ENCODE measurements around the gene NPEPPS.
"Not testable (repeated sequence)": the region's sequence is repeated elsewhere in the genome, so short reads cannot be mapped to it uniquely, and the experiment has no call there.

NPEPPS gene

DNA sequence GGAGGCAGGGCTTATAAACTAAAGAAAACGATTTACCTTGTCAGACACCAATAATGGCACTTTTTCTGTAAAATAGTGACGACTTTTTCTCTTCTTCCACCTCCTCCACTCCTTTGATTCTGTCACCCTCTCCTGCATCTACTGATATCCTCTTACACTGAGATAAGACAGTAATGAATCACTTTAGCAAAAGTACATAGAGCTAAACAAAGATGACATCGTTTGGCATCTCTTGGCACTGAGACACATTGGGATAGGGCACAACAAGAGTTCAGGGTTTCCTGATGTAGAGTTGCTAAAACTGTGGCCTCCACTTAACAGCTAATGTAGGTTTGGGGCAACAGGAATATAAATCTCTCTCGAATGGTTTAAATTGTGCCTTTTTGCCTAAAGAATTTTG is 10.6 kb upstream of the NPEPPS start:
- H3K9me3 ChIP-seq (ENCODE audit: control insufficient read depth, insufficient read depth, low read length); H3K4me1 ChIP-seq (ENCODE audit: control insufficient read depth, insufficient read depth, low read length); H3K4me3 ChIP-seq (ENCODE audit: low read depth, low read length); H3K27ac ChIP-seq (ENCODE audit: low read depth, low read length); H3K9ac ChIP-seq (ENCODE audit: low read depth, low read length); H3K36me3 ChIP-seq (ENCODE audit: control insufficient read depth, insufficient read depth, low read length); H3K27me3 ChIP-seq (ENCODE audit: control insufficient read depth, insufficient read depth, low read length): not testable (repeated sequence)

DNA sequence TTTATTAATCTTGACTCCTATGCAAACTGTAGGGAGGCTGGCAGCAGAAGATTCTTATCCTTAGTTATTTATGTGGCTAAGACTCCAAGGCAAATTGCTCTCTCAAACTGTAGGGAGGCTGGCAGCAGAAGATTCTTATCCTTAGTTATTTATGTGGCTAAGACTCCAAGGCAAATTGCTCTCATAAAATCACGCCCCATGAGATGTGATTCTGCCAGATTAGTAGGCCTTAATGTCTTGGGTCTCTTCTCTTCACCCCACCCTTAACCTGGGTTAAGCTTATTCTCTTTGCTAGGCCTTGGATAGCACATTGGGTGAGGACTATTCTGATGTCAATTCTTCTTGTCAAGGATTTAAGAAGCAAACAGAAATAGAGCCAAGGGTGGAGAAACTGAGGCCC is 9.5 kb upstream of the NPEPPS start:
- H3K9me3 ChIP-seq (ENCODE audit: control insufficient read depth, insufficient read depth, low read length); H3K9ac ChIP-seq (ENCODE audit: low read depth, low read length); H3K4me1 ChIP-seq (ENCODE audit: control insufficient read depth, insufficient read depth, low read length); H3K4me3 ChIP-seq (ENCODE audit: low read depth, low read length); H3K27me3 ChIP-seq (ENCODE audit: control insufficient read depth, insufficient read depth, low read length); H3K27ac ChIP-seq (ENCODE audit: low read depth, low read length); H3K36me3 ChIP-seq (ENCODE audit: control insufficient read depth, insufficient read depth, low read length): not testable (repeated sequence)

GRCh38 chr17:47522341-47522740 is 8.6 kb upstream of the NPEPPS start:
- not testable (repeated sequence) for H3K27me3 ChIP-seq (ENCODE audit: control insufficient read depth, insufficient read depth, low read length); H3K4me3 ChIP-seq (ENCODE audit: low read depth, low read length); H3K36me3 ChIP-seq (ENCODE audit: control insufficient read depth, insufficient read depth, low read length); H3K9me3 ChIP-seq (ENCODE audit: control insufficient read depth, insufficient read depth, low read length); H3K9ac ChIP-seq (ENCODE audit: low read depth, low read length); H3K27ac ChIP-seq (ENCODE audit: low read depth, low read length); H3K4me1 ChIP-seq (ENCODE audit: control insufficient read depth, insufficient read depth, low read length)

DNA sequence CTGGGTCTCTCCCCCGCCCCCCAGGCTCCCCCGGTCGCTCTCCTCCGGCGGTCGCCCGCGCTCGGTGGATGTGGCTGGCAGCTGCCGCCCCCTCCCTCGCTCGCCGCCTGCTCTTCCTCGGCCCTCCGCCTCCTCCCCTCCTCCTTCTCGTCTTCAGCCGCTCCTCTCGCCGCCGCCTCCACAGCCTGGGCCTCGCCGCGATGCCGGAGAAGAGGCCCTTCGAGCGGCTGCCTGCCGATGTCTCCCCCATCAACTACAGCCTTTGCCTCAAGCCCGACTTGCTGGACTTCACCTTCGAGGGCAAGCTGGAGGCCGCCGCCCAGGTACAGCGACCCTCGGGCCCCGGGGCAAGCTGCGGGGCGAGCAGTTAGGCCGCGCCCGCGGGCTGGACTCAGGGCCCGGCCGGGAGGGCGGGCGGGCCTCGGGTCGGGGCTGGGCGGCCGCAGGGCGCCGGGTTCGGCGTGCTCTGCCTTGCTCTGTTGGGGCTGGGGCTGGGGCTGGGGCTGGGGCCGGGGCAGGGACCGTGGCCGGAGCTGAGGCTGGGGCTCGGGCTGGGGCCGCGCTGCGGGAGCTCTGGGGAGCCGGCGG is 419 bp downstream of the NPEPPS start:
- peak overlapping the region; percentile 83 for H3K27ac ChIP-seq (ENCODE audit: low read depth, low read length)
- not testable (repeated sequence) for H3K27me3 ChIP-seq (ENCODE audit: control insufficient read depth, insufficient read depth, low read length); H3K4me1 ChIP-seq (ENCODE audit: control insufficient read depth, insufficient read depth, low read length); H3K9ac ChIP-seq (ENCODE audit: low read depth, low read length); H3K9me3 ChIP-seq (ENCODE audit: control insufficient read depth, insufficient read depth, low read length); H3K36me3 ChIP-seq (ENCODE audit: control insufficient read depth, insufficient read depth, low read length)
- H3K4me3 ChIP-seq (ENCODE audit: low read depth, low read length): peak overlapping the region; percentile 74

DNA sequence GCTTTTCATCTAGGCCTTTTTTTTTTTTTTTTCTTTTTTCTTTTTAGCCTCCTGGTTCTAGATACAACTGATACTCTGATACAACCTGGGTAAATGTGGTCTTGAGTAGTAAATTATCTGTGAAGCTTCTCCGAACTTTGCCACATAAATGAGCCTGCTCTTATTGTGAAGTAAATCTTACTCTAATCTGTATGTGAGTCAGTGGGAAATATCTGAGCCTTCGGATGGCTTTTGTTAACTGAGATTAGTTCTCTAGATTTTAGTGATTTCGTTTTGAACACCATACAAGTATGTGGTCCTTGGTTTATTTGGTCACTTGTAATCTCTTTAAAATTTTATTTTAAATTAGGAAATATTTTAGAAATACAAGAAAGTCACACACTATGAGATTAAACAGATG is 8.2 kb downstream of the NPEPPS start:
- H3K9me3 ChIP-seq (ENCODE audit: control insufficient read depth, insufficient read depth, low read length); H3K9ac ChIP-seq (ENCODE audit: low read depth, low read length); H3K27me3 ChIP-seq (ENCODE audit: control insufficient read depth, insufficient read depth, low read length); H3K27ac ChIP-seq (ENCODE audit: low read depth, low read length); H3K4me1 ChIP-seq (ENCODE audit: control insufficient read depth, insufficient read depth, low read length); H3K36me3 ChIP-seq (ENCODE audit: control insufficient read depth, insufficient read depth, low read length); H3K4me3 ChIP-seq (ENCODE audit: low read depth, low read length): not testable (repeated sequence)

GRCh38 chr17:47541676-47542075 is 10.8 kb downstream of the NPEPPS start:
- H3K9me3 ChIP-seq (ENCODE audit: control insufficient read depth, insufficient read depth, low read length); H3K4me3 ChIP-seq (ENCODE audit: low read depth, low read length); H3K4me1 ChIP-seq (ENCODE audit: control insufficient read depth, insufficient read depth, low read length); H3K36me3 ChIP-seq (ENCODE audit: control insufficient read depth, insufficient read depth, low read length); H3K9ac ChIP-seq (ENCODE audit: low read depth, low read length); H3K27me3 ChIP-seq (ENCODE audit: control insufficient read depth, insufficient read depth, low read length); H3K27ac ChIP-seq (ENCODE audit: low read depth, low read length): not testable (repeated sequence)

DNA sequence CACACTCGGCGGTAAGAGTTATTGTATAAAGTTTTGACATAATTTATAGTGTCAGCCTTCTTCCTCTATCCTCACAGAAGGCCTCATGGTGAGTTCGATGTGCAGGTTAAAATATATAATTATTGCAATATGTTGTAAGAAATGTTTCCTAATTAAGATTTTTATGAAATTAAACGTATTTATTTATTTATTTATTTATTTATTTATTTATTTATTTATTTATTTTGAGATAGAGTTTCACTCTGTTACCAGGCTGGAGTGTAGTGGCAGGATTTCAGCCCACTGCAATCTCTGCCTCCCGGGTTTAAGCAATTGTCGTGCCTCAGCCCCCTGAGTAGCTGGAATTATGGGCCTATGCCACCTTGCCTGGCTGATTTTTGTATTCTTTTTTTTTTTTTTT is 13.4 kb downstream of the NPEPPS start:
- not testable (repeated sequence) for H3K9me3 ChIP-seq (ENCODE audit: control insufficient read depth, insufficient read depth, low read length); H3K27me3 ChIP-seq (ENCODE audit: control insufficient read depth, insufficient read depth, low read length); H3K4me3 ChIP-seq (ENCODE audit: low read depth, low read length); H3K36me3 ChIP-seq (ENCODE audit: control insufficient read depth, insufficient read depth, low read length); H3K27ac ChIP-seq (ENCODE audit: low read depth, low read length); H3K9ac ChIP-seq (ENCODE audit: low read depth, low read length); H3K4me1 ChIP-seq (ENCODE audit: control insufficient read depth, insufficient read depth, low read length)

- H3K27ac ChIP-seq (ENCODE audit: low read depth, low read length); H3K27me3 ChIP-seq (ENCODE audit: control insufficient read depth, insufficient read depth, low read length); H3K9me3 ChIP-seq (ENCODE audit: control insufficient read depth, insufficient read depth, low read length); H3K4me3 ChIP-seq (ENCODE audit: low read depth, low read length); H3K36me3 ChIP-seq (ENCODE audit: control insufficient read depth, insufficient read depth, low read length); H3K9ac ChIP-seq (ENCODE audit: low read depth, low read length); H3K4me1 ChIP-seq (ENCODE audit: control insufficient read depth, insufficient read depth, low read length): not testable (repeated sequence)
Measured at GRCh38 chr17:47554733-47555132, 23.8 kb downstream of the NPEPPS start.

- H3K9ac ChIP-seq (ENCODE audit: low read depth, low read length); H3K36me3 ChIP-seq (ENCODE audit: control insufficient read depth, insufficient read depth, low read length); H3K4me3 ChIP-seq (ENCODE audit: low read depth, low read length); H3K27me3 ChIP-seq (ENCODE audit: control insufficient read depth, insufficient read depth, low read length); H3K4me1 ChIP-seq (ENCODE audit: control insufficient read depth, insufficient read depth, low read length); H3K9me3 ChIP-seq (ENCODE audit: control insufficient read depth, insufficient read depth, low read length); H3K27ac ChIP-seq (ENCODE audit: low read depth, low read length): not testable (repeated sequence)
Measured at GRCh38 chr17:47556108-47556507, 25.2 kb downstream of the NPEPPS start.

DNA sequence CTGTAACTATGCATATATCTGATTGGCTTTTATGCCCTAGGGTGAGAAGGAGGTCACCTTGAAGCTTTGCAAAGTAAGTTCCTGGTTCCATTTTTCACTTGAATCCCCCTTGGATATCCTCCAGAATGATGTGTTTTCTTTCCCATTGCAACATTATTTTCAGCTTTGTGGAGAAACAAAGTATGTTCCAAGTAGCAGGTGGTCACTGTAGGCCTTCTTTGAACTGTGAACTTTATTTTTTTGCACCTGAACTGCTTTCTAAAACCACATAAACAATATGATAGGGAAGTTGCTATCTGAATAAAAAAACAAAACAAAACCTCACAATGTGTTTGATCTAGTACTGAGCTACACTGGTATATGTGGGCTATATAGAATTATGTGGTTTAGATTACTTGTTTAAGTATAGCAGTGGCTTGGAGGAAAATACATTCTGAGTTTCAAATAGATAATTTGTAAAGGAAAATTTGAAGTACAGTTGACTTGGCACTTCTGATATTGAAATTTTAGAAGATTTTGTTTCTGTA is 29.7 kb downstream of the NPEPPS start:
- not testable (repeated sequence) for H3K27ac ChIP-seq (ENCODE audit: low read depth, low read length); H3K9me3 ChIP-seq (ENCODE audit: control insufficient read depth, insufficient read depth, low read length); H3K36me3 ChIP-seq (ENCODE audit: control insufficient read depth, insufficient read depth, low read length); H3K4me1 ChIP-seq (ENCODE audit: control insufficient read depth, insufficient read depth, low read length); H3K4me3 ChIP-seq (ENCODE audit: low read depth, low read length); H3K9ac ChIP-seq (ENCODE audit: low read depth, low read length); H3K27me3 ChIP-seq (ENCODE audit: control insufficient read depth, insufficient read depth, low read length)

GRCh38 chr17:47561698-47562405 is 30.9 kb downstream of the NPEPPS start:
- H3K4me1 ChIP-seq (ENCODE audit: control insufficient read depth, insufficient read depth, low read length); H3K9ac ChIP-seq (ENCODE audit: low read depth, low read length); H3K9me3 ChIP-seq (ENCODE audit: control insufficient read depth, insufficient read depth, low read length); H3K27me3 ChIP-seq (ENCODE audit: control insufficient read depth, insufficient read depth, low read length); H3K27ac ChIP-seq (ENCODE audit: low read depth, low read length); H3K4me3 ChIP-seq (ENCODE audit: low read depth, low read length); H3K36me3 ChIP-seq (ENCODE audit: control insufficient read depth, insufficient read depth, low read length): not testable (repeated sequence)

DNA sequence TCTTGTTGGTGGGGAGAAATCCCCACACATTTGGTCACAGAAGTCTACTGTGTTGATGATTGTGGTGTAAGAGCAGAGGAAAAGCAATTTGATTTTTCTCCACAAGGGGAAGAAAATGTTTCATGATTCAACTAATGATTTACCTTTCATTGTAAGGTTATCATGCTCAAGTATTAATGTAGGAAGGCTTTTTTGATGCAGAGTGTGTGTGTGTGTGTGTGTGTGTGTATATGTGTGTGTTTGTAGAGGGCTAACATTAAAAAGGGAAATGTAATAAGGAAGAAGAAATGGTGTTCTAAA is 31.4 kb downstream of the NPEPPS start:
- H3K9me3 ChIP-seq (ENCODE audit: control insufficient read depth, insufficient read depth, low read length); H3K36me3 ChIP-seq (ENCODE audit: control insufficient read depth, insufficient read depth, low read length); H3K27ac ChIP-seq (ENCODE audit: low read depth, low read length); H3K27me3 ChIP-seq (ENCODE audit: control insufficient read depth, insufficient read depth, low read length); H3K9ac ChIP-seq (ENCODE audit: low read depth, low read length); H3K4me1 ChIP-seq (ENCODE audit: control insufficient read depth, insufficient read depth, low read length); H3K4me3 ChIP-seq (ENCODE audit: low read depth, low read length): not testable (repeated sequence)
